ENCODE measurements around the gene SCYGR4.

The SCYGR4 gene

DNA sequence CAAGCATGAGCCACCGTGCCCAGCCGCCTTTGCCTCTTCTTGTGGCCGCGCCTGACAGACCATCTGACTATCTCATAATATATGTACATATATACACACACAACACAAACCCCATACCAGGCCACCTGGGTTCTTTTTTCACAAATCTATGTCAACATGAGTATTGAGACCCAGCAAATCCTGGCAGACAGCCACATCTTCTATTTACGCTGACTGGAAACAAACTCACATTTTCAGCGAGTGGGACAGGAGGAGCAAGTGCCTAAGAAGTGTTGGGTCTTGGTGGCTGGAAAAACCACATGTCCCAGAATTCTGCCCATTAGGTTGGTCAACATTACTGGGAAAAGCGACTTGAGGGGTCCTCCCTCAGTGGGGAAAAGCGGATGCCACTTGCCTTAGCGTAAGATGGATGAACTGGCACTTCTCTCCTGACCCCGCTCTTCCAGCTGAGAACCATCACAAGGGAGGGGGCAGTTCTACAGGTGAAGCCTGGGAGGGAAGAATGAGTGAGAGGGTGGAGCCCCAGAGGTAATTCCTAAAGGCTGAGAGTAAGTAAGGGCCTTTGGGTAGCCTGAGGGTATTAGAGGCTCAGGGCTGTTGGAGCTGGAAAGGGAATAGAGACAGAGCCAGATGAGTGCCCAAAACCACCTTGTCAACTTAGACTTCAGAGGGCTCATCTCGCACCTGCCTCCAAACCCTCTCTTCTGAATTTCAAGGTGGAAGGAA lies 4.6 kb upstream of the SCYGR4 start:
- in situ Hi-C loops (cut with MboI; ENCODE audit: low sequenced_read_pairs, unreplicated experiment) = no loop called here
- TF ChIP-seq CTCF (IDR thresholded peaks at IDR 0.05; ENCODE audit: borderline replicate concordance, control extremely low read depth, extremely low read depth, insufficient read depth, missing control alignments) = no peak
- DNase-seq (ENCODE audit: low spot score) = no peak

DNA sequence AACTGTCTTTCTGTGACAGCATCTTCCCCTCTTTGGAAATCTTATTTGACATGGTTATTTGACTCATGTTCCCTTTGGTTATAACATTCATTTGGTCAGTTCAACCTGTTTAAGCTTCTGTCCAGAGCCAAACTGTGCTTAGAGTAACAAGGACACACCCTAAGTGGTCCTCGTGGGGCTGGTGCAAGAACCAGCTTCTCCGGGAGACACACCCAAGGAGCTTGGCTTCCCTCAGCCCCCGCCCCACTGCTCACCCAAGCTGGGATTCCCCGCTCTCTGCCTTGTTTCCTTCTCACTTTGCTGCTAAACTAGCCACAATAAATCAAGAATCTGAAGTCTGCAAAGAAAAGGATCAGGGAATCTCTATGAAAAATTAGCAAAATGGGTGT lies 4.0 kb upstream of the SCYGR4 start:
- DNase-seq (ENCODE audit: low spot score) = no peak
- in situ Hi-C loops (cut with MboI; ENCODE audit: low sequenced_read_pairs, unreplicated experiment) = no loop called here
- TF ChIP-seq CTCF (IDR thresholded peaks at IDR 0.05; ENCODE audit: borderline replicate concordance, control extremely low read depth, extremely low read depth, insufficient read depth, missing control alignments) = no peak

DNA sequence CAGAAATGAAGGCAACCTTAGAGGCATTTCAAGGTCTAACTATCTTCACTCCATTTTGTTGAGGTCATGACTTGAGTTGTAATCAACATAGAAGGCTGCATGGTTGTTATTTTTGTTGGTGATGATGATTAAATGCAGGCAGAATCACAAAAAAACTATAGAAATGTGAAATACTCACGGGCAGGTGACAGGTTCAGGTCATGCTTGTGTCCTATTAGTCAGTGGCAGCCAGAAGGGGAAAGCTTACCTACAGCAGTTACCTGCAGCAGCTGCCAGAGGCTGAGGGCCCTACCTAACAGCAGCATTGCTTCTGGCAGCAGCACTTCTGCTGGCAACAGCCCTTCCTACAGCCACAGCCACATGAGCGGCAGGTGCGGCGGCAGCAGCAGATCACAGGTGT lies 3.1 kb upstream of the SCYGR4 start:
- TF ChIP-seq CTCF (IDR thresholded peaks at IDR 0.05; ENCODE audit: borderline replicate concordance, control extremely low read depth, extremely low read depth, insufficient read depth, missing control alignments) = no peak
- no peak for DNase-seq (ENCODE audit: low spot score)
- in situ Hi-C loops (cut with MboI; ENCODE audit: low sequenced_read_pairs, unreplicated experiment) = no loop called here

- no peak for TF ChIP-seq CTCF (IDR thresholded peaks at IDR 0.05; ENCODE audit: borderline replicate concordance, control extremely low read depth, extremely low read depth, insufficient read depth, missing control alignments)
- in situ Hi-C loops (cut with MboI; ENCODE audit: low sequenced_read_pairs, unreplicated experiment) = no loop called here
- DNase-seq (ENCODE audit: low spot score) = no peak
These were observed 2.6 kb upstream of the SCYGR4 start, which contains the start of gene SCYGR3 for GRCh38 chr2:227614740-227615139. Gene SCYGR3 (minus strand): TSS chr2:227614840. CDS start chr2:227614840, 0 bp downstream.

GRCh38 chr2:227615181-227615580 lies 2.1 kb upstream of the SCYGR4 start:
- DNase-seq (ENCODE audit: low spot score) = no peak
- TF ChIP-seq CTCF (IDR thresholded peaks at IDR 0.05; ENCODE audit: borderline replicate concordance, control extremely low read depth, extremely low read depth, insufficient read depth, missing control alignments) = no peak
- in situ Hi-C loops (cut with MboI; ENCODE audit: low sequenced_read_pairs, unreplicated experiment) = no loop called here

- in situ Hi-C loops (cut with MboI; ENCODE audit: low sequenced_read_pairs, unreplicated experiment) = no loop called here
- no peak for DNase-seq (ENCODE audit: low spot score)
- TF ChIP-seq CTCF (IDR thresholded peaks at IDR 0.05; ENCODE audit: borderline replicate concordance, control extremely low read depth, extremely low read depth, insufficient read depth, missing control alignments) = no peak
These were observed 1.4 kb upstream of the SCYGR4 start for GRCh38 chr2:227615906-227616305.
